Pulmonary artery endothelial cell (primary cell): ENCODE results near the gene GOLPH3L. TPM values are rescaled to one million over a fixed set of nuclear protein-coding genes. Genes with fewer than 3 reads are reported as not detected.
A peak's percentile ranks its signal among the peaks of the same experiment; 100 is the strongest.
"Not testable (repeated sequence)": the region's sequence is repeated elsewhere in the genome, so short reads cannot be mapped to it uniquely, and the experiment has no call there.

Source experiments
- DNase-seq: peaks from one replicate; pipeline ENCODE4 v3.0.0-alpha.2; 2011; ENCODE audit warnings: low read depth, low spot score
- total RNA-seq: library from RNA; depleted of rRNA; stranded (reverse); fragments of >200 nt; gene quantifications from 2 replicates; pipeline ENCODE4 v1.2.3, GENCODE V29; 2014

Gene GOLPH3L
- total RNA-seq, 1 donor from 2014 or later: 16.6 TPM

DNA sequence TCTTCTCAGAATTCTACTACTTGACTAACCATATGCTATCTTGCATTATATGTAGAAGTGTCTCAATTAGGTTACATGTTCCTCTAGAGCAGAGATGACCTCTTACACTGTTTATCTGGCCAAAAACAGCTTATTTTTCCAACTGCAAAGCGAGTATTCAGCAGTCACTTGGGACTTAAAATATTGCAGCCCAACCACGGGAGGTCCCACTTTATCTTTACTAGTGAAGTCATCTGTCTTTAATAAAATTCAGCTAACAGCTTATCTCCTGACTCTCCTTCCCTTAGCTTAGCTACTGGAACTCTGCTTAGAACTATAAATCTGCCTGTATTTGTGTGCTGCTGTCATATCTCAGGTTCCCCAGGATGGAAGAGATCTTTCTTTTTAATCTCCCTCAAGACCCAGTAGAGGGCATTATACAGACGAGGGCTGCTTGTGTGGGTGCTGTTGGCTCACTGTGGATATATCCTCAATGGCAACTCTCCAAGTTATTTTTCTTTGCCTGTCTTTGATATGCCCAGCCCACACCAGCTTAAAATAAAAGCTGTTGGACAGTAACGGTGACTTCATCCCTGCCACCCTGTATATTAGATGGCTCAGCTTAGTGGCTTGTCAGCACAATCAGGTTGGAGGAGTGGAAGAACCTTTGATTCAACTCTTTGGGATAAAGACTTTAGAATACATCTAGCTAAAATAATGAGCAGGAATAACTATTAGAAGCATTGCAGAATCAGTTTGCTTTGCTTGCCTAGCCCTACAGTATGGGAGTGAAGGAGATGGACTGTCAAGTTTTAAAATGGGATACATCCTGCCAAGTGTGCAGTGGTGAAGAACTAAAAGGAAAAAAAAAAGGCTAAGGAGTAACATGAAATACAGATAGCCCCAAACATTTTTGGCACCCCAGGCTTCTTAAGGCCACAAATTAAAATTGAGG lies 77.1 kb downstream of the GOLPH3L start:
- peak; percentile 53 for DNase-seq

DNA sequence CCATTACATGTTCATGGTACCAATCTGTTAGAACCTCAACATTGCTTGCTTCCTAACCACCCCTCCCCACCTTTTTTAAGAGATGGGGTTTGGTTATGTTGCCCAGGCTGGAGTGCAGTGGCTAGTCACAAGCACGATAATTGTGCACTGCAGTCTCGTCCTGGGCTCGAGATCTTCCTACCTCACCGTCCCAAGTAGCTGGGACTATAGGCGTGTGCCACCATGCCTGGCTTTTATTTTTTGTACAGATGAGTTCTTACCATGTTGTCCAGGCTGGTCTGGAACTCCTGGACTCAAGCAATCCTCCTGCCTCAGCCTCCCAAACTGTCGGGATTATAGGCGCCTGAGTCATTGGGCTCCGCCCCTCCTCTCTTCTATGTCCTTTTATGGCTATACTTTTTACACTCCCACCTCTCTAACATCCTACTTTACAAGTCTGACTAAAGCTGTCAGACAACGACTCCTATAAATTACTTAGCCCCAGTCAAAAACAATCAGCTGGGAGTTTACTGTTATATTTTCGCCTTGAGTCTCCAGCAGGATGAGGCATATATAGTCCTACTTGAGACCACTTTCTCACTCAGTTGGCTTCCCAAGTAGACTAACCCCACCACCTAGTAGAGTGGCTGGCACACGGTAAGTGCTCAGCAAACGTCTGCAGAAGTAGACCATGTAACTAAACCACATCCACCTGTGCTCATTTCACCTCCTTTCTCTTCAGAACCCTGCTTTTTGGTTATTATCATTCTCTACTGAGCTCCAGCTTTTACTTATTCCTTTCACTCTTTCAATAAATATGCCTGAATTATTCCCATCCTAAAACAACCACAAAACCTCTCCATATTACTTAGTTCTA lies 81.4 kb downstream of the GOLPH3L start:
- DNase-seq: no peak

DNA sequence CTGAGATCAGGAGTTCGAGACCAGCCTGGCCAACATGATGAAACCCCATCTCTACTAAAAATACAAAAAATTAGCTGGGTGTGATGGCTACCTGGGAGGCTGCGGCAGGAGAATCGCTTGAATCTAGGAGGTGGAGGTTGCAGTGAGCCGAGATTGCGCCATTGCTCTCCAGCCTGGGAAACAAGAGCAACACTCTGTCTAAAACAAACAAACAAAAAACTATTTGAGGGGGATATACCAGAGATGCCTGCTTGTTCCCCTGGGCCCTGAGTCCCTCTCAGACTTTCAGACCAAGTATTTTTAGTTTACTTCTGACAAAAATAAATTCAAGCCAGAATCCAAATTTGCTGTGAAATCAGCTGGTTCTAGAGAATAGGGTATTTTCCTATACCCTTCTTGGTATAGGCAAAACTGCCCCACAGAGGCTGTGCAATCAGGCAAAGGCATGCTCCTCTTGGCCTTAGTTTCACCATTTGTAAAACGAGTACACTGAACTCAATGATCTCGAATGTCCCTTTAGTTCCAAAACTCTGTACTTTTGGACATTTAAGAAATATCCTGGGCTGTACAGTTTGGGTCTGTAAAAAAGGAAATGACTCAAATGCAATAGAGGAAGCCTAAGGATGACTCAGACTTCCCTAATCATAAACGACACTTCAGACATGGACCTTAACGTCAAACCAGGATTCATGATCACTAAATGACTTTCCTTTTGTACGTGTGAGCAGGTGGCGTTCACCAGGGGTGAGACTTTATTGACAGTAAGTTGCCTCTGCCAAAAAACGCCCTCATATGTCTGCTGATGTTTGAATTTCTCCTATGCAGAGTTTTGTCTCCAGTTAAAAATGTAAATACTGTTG lies 83.7 kb downstream of the GOLPH3L start:
- peak; percentile 89 for DNase-seq

DNA sequence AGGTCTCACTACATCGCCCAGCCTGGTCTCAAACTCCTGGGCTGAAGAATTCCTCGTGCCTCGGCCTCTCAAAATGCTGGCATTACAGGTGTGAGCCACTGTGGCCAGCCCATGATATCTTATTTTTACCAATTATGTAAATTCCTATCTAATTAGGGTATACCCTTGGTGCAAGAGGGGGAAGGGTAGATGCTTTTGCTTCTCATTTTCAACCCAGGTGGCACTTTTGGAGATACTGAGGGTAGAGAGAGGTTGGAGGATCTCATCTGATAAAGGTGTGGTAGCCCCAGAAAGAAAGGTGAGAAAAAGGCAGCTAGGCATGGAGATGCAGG lies 85.0 kb downstream of the GOLPH3L start:
- no peak for DNase-seq

DNA sequence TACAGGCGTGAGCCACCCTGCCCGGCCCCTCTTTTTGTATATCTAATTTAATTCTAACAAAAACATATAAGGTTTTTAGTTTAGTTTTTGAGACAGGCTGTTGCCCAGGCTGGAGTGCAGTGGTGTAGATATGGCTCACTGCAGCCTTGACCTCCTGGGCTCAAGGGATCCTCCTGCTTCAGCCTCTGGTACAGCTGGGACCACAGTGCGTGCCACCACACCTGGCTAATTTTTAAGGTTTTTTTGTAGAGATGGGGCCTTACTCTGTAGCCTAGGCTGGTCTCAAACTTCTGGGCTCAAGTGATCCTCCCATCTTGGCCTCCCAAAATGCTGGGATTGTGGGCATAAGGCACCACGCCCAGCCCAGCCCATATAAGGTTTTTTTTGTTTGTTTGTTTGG lies 86.4 kb downstream of the GOLPH3L start:
- DNase-seq: no peak

DNA sequence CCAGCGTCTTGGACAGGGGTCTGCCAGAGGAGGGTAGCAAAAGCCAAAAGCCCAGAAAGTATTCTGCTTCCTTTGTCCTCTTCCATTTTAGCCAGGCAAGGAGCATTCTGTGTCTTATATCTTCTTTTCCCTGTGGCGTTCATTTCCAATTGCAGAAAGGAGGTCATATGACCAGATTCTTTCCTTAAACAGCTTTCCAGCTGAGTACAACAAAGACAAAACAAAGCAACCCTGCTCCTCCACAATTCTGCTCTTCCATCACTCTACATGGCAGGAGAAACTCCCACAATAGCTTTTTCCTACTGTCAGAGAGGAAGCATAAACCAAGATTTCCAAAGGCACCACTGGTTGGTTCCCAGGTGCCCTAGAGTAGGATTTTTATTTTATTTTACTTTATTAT lies 87.2 kb downstream of the GOLPH3L start:
- no peak for DNase-seq

DNA sequence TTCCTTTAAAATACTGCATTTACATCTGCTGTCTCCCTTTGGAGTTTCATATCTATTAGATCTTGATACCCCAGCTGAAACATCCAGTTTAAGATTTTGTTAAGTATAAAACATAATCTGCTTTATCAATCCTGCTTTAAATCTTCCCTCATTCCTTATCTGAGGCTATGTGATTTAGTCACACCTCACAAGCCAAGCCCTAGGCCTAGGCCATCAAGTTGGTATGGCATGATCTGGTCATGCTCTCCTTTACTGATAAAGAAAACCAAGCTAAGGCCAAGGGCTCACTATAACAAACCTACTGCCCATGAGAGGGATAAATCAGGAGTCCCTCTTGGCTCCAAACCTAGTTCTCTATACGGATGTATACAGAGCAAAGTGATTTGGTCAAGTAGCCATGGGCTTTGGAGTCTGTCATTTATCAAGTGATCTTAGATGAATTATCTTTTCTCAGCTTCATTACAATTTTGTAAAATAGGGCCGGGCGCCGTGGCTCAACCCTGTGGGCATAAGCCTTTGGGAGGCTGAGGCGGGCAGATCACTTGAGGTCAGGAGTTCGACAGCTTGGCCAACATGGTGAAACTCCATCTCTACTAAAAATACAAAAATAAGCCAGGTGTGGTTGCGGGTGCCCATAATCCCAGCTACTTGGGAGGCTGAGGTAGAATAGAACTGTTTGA lies 90.4 kb downstream of the GOLPH3L start:
- no peak for DNase-seq

DNA sequence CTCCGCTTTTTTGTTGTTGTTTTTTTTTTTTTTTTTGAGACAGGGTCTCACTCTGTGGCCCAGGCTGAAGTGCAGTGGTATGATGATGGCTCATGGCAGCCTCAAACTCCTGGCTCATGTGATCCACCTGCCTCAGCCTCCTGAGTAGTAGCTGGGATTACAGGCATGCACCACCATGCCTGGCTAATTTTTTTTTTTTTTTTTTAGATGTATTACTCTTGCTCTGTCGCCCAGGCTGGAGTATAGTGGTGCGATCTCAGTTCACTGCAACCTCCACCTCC lies 91.6 kb downstream of the GOLPH3L start:
- not testable (repeated sequence) for DNase-seq

DNA sequence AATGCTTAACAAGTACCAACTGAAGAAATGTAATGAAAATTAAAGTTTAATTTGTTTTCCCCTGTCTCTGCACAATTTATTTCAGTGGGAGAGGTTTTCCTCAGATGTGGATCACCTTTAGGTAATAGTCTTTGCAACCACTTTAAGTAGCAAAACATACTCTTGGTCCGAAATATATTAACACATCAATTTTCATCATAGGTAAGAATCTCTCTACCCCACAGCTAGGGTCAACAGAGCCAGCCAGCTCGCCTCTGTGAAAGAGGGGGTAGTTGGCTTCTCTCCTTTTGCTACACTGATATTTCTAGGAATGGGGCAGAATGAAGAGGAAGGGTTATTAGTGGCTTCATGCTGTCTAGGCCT lies 92.7 kb downstream of the GOLPH3L start:
- DNase-seq: no peak

DNA sequence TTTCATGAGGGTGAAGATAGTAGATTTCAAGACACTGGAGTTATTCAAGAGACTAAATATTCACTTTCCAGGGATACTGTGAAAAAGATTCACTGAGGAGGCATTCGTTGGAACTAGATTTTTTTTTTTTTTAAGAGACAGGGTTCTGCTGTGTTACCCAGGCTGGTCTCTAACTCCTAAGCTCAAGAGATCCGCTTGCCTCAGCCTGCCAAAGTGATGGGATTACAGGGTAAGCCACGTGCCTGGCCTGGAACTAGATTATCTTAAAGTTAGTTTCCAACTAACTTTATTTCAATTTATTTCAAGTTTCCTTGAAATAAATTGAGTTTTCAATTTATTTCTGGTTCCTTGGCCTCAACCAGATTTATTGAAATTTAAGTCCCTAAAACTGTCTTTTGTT lies 93.2 kb downstream of the GOLPH3L start:
- no peak for DNase-seq

DNA sequence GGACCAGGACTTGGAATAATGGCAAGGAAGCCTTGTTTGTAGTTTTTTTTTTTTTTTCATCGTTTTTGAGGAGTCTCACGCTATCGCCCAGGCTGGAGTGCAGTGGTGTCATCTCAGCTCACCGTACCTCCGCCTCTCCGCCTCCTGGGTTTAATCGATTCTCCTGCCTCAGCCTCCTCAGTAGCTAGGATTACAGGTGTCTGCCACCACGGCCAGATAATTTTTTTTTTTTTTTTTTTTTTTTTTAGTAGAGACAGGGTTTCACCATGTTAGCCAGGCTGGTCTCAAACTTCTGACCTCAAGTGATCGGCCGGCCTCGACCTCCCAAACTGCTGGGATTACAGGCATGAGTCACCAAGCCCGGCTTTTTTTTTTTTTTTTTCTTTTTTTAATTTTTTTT lies 94.6 kb downstream of the GOLPH3L start:
- not testable (repeated sequence) for DNase-seq

DNA sequence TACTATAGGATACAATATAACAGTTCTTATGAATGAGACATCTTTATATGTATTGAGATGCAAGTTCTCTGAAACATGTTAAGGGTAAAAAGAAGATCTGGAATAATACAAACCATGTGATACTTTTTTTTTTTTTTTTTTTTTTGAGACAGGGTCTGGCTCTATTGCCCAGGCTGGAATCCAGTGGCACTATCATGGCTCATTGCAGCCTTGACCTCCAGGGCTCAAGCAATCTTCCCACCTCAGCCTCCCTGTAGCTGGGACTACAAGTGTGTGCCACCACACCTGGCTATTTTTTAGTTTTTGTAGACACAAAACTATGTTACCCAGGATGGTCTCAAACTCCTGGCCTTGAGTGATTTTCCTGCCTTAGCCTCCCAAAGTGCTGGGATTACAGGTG lies 95.4 kb downstream of the GOLPH3L start:
- no peak for DNase-seq

DNA sequence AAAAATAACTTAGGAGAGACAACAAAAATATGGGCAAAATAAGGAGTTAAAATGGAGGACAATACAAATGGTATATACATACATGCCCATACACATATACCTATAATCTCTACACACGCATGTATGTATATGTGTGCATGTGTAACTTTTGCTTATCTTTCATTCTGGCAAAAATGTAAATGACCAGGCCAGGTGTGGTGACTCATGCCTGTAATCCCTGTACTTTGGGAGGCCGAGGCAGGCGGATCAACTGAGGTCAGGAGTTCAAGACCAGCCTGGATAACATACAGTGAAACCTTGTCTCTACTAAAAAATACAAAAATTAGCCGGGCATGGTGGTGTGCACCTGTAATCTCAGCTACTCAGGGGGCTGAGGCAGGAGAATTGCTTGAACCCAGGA lies 98.6 kb downstream of the GOLPH3L start:
- DNase-seq: not testable (repeated sequence)

DNA sequence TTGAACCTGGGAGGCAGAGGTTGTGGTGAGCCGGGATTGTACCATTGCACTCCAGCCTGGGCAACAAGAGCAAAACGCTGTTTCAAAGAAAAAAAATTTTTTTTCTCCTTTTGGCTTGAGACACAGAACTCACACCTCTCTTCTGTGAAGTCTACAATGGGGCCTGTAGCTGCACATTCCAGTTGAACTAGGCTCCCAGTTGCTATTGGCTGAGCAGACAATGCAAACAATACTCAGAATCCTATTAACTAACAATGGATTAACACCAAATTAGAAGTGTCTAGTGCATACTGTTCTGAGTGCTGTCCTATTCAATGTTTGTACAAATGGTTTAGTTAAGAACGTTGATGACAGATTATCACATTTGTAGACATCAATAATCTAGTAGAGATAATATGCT lies 100.0 kb downstream of the GOLPH3L start:
- DNase-seq: no peak

Other genes starting within 250 kb of the GOLPH3L start
- gene TARS2, start 209.7 kb downstream of the GOLPH3L start, total RNA-seq: 14.4 and 36.2 TPM in 2 replicates
- gene ECM1, start 189.0 kb downstream of the GOLPH3L start, total RNA-seq: 0.35 and 0.46 TPM in 2 replicates
- gene FALEC, start 181.4 kb downstream of the GOLPH3L start, total RNA-seq: 0.20 TPM in 1 of 2 replicates, not detected in the other
- 0.20 and 0.46 TPM in 2 replicates for gene ADAMTSL4, start 147.7 kb downstream of the GOLPH3L start, total RNA-seq
- gene MCL1, start 117.5 kb downstream of the GOLPH3L start, total RNA-seq: 227 and 323 TPM in 2 replicates
- gene ENSA, start 67.5 kb downstream of the GOLPH3L start, total RNA-seq: 109 and 114 TPM in 2 replicates
- gene HORMAD1, start 23.7 kb upstream of the GOLPH3L start, total RNA-seq: 0.04 TPM in 1 of 2 replicates, not detected in the other
- gene CTSS, start 68.6 kb upstream of the GOLPH3L start, total RNA-seq: 31.1 and 33.7 TPM in 2 replicates
- 20.5 and 194 TPM in 2 replicates for gene CTSK, start 111.1 kb upstream of the GOLPH3L start, total RNA-seq
- 17.2 and 36.6 TPM in 2 replicates for gene ARNT, start 179.4 kb upstream of the GOLPH3L start, total RNA-seq
- not detected in 2 replicates for gene CTXND2, start 190.0 kb upstream of the GOLPH3L start, total RNA-seq
- 36.7 and 41.7 TPM in 2 replicates for gene SETDB1, start 229.2 kb upstream of the GOLPH3L start, total RNA-seq